ENCODE data around the gene JADE2. TPM values are rescaled to one million over a fixed set of nuclear protein-coding genes. Genes with fewer than 3 reads are reported as not detected.

JADE2 gene
- total RNA-seq, 1 donor from 2014 or later: 13.5 TPM

GRCh38 chr5:134570365-134570758 is 44.9 kb downstream of the JADE2 start:
- peaks cover 11% of the 10 kb centered on the region for H3K36me3 ChIP-seq (ENCODE audit: control insufficient read depth, insufficient read depth, low read length)
- H3K27me3 ChIP-seq (ENCODE audit: control insufficient read depth, insufficient read depth, low read length): no peaks in the 10 kb centered on the region
- DNase-seq (ENCODE audit: low read depth): no peak
- no peak for TF ChIP-seq CTCF (IDR thresholded peaks at IDR 0.05; ENCODE audit: insufficient read depth, low read length, poor library complexity, severe bottlenecking)
- no peak overlapping the region for H3K4me3 ChIP-seq (ENCODE audit: low read depth, low read length)

- DNase-seq (ENCODE audit: low read depth): no peak
- no peak overlapping the region for H3K4me3 ChIP-seq (ENCODE audit: low read depth, low read length)
- peaks cover 11% of the 10 kb centered on the region for H3K36me3 ChIP-seq (ENCODE audit: control insufficient read depth, insufficient read depth, low read length)
- no peaks in the 10 kb centered on the region for H3K27me3 ChIP-seq (ENCODE audit: control insufficient read depth, insufficient read depth, low read length)
- TF ChIP-seq CTCF (IDR thresholded peaks at IDR 0.05; ENCODE audit: insufficient read depth, low read length, poor library complexity, severe bottlenecking): no peak
Observed at GRCh38 chr5:134570886-134571285, 45.4 kb downstream of the JADE2 start.

GRCh38 chr5:134571693-134572405 is 46.4 kb downstream of the JADE2 start:
- H3K4me3 ChIP-seq (ENCODE audit: low read depth, low read length): no peak overlapping the region
- no peak for DNase-seq (ENCODE audit: low read depth)
- H3K36me3 ChIP-seq (ENCODE audit: control insufficient read depth, insufficient read depth, low read length): peaks cover 10% of the 10 kb centered on the region
- H3K27me3 ChIP-seq (ENCODE audit: control insufficient read depth, insufficient read depth, low read length): no peaks in the 10 kb centered on the region
- no peak for TF ChIP-seq CTCF (IDR thresholded peaks at IDR 0.05; ENCODE audit: insufficient read depth, low read length, poor library complexity, severe bottlenecking)

- no peaks in the 10 kb centered on the region for H3K27me3 ChIP-seq (ENCODE audit: control insufficient read depth, insufficient read depth, low read length)
Observed at GRCh38 chr5:134572811-134573210, 47.3 kb downstream of the JADE2 start.

GRCh38 chr5:134574521-134574920 is 49.1 kb downstream of the JADE2 start:
- Histone ChIP-seq H3K27me3 (ENCODE audit: control insufficient read depth, insufficient read depth, low read length) (no peaks in the 10 kb centered on the region), H3K4me3 (ENCODE audit: low read depth, low read length) (no peak overlapping the region), H3K36me3 (ENCODE audit: control insufficient read depth, insufficient read depth, low read length) (peaks cover 10% of the 10 kb centered on the region)
- no peak for DNase-seq (ENCODE audit: low read depth)
- TF ChIP-seq CTCF (IDR thresholded peaks at IDR 0.05; ENCODE audit: insufficient read depth, low read length, poor library complexity, severe bottlenecking): no peak

More at GRCh38 chr5:134572811-134573210, 47.3 kb downstream of the JADE2 start:
- H3K36me3 ChIP-seq (ENCODE audit: control insufficient read depth, insufficient read depth, low read length): peaks cover 10% of the 10 kb centered on the region
- TF ChIP-seq CTCF (IDR thresholded peaks at IDR 0.05; ENCODE audit: insufficient read depth, low read length, poor library complexity, severe bottlenecking): no peak
- DNase-seq (ENCODE audit: low read depth): no peak
- H3K4me3 ChIP-seq (ENCODE audit: low read depth, low read length): no peak overlapping the region

GRCh38 chr5:134575316-134575715 is 49.8 kb downstream of the JADE2 start:
- H3K36me3 ChIP-seq (ENCODE audit: control insufficient read depth, insufficient read depth, low read length): peaks cover 11% of the 10 kb centered on the region
- H3K4me3 ChIP-seq (ENCODE audit: low read depth, low read length): no peak overlapping the region
- no peak for TF ChIP-seq CTCF (IDR thresholded peaks at IDR 0.05; ENCODE audit: insufficient read depth, low read length, poor library complexity, severe bottlenecking)
- DNase-seq (ENCODE audit: low read depth): no peak
- H3K27me3 ChIP-seq (ENCODE audit: control insufficient read depth, insufficient read depth, low read length): no peaks in the 10 kb centered on the region

Measured in kidney epithelial cell (primary cell).